ENCODE data around the gene ZDHHC1.

The ZDHHC1 gene

DNA sequence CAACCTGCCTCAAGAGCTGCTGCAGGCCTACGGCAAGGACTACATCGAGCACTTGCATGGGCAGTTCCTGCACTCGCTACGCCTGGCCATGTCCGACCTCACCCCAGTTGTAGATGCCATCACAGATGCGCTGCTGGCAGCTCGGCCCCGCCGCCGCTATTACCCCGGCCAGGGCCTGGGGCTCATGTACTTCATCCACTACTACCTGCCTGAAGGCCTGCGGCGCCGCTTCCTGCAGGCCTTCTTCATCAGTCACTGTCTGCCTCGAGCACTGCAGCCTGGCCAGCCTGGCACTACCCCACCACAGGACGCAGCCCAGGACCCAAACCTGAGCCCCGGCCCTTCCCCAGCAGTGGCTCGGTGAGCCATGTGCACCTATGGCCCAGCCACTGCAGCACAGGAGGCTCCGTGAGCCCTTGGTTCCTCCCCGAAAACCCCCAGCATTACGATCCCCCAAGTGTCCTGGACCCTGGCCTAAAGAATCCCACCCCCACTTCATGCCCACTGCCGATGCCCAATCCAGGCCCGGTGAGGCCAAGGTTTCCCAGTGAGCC lies 20.4 kb upstream of the ZDHHC1 start:
- no peaks in the 10 kb centered on the region for H3K9me3 ChIP-seq (ENCODE audit: control insufficient read depth, low read length)
- peaks cover 36% of the 10 kb centered on the region for H3K36me3 ChIP-seq (ENCODE audit: control insufficient read depth, insufficient read depth, low read length)
- H3K27me3 ChIP-seq (ENCODE audit: control insufficient read depth, insufficient read depth, low read length): no peaks in the 10 kb centered on the region
- peaks cover 33% of the 10 kb centered on the region for H3K4me1 ChIP-seq (ENCODE audit: control insufficient read depth, insufficient read depth, low read length)
- no peak overlapping the region for H3K4me3 ChIP-seq (ENCODE audit: low read length)
- no peak overlapping the region for H3K9ac ChIP-seq (ENCODE audit: low read length)

DNA sequence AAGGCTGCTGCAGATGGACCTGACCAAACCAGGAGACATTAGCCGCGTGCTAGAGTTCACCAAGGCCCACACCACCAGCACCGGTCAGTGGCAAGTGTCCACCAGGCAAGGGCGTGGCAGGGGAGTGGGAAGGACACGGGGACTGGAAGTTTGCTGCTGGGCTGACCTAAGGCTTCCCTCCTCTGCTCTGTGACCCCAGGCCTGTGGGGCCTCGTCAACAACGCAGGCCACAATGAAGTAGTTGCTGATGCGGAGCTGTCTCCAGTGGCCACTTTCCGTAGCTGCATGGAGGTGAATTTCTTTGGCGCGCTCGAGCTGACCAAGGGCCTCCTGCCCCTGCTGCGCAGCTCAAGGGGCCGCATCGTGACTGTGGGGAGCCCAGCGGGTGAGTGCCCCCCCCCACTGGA lies 19.5 kb upstream of the ZDHHC1 start:
- Histone ChIP-seq H3K9ac (ENCODE audit: low read length) (no peak overlapping the region), H3K36me3 (ENCODE audit: control insufficient read depth, insufficient read depth, low read length) (peaks cover 36% of the 10 kb centered on the region), H3K4me3 (ENCODE audit: low read length) (no peak overlapping the region), H3K27me3 (ENCODE audit: control insufficient read depth, insufficient read depth, low read length) (no peaks in the 10 kb centered on the region), H3K4me1 (ENCODE audit: control insufficient read depth, insufficient read depth, low read length) (peaks cover 28% of the 10 kb centered on the region), H3K9me3 (ENCODE audit: control insufficient read depth, low read length) (no peaks in the 10 kb centered on the region)

DNA sequence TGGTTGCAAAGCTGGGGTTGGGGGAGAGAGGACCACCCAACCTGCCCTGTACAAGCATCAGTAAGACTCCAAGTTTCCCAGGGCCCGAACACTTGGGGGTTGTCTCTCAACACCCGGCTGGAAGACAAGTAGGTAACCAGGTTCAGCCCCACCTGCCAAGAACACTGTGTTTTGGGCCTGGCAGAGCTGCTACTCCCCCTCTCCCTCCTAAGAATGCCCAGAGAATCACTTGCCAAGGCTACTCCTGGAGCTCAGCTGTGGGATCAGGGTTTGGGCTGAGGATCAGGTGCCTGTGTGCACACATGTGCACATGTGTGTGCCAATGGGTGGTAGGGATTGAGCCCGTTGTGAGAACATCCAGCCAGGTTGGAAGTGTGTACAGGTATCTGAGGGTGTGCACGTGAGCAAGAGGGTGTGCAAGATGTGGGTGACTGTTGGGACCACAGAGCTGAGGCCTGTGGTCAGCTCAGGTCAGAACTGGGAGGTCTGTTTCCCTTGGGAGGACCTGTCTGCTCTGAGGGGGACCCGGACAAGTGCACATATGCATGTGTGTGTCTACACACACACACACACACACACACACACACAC lies 16.9 kb upstream of the ZDHHC1 start:
- H3K9ac ChIP-seq (ENCODE audit: low read length): peak overlapping the region; percentile 90
- no peaks in the 10 kb centered on the region for H3K9me3 ChIP-seq (ENCODE audit: control insufficient read depth, low read length)
- H3K4me1 ChIP-seq (ENCODE audit: control insufficient read depth, insufficient read depth, low read length): peaks cover 43% of the 10 kb centered on the region
- H3K4me3 ChIP-seq (ENCODE audit: low read length): no peak overlapping the region
- H3K27me3 ChIP-seq (ENCODE audit: control insufficient read depth, insufficient read depth, low read length): no peaks in the 10 kb centered on the region
- peaks cover 15% of the 10 kb centered on the region for H3K36me3 ChIP-seq (ENCODE audit: control insufficient read depth, insufficient read depth, low read length)

DNA sequence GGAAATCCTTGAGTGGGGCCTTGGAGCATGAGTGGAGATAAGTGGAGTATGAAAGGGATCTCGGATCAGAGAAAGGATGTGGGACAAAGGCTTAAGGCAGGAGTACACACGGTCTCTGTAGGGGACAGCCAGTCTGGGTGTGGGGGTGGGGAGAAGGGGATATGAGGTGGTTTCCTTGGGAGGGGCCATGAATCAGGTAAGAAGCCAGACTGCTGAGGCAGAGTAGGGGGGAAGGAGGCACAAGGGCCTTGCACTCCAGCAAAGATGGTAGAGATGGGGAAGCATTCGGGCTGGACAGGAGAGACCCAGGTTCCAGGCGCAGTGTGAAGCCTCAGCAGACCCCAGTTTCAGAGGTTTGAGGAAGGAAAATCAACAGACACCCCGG lies 16.2 kb upstream of the ZDHHC1 start:
- Histone ChIP-seq H3K4me1 (ENCODE audit: control insufficient read depth, insufficient read depth, low read length) (peaks cover 48% of the 10 kb centered on the region), H3K9me3 (ENCODE audit: control insufficient read depth, low read length) (no peaks in the 10 kb centered on the region), H3K4me3 (ENCODE audit: low read length) (peak overlapping the region; percentile 28), H3K36me3 (ENCODE audit: control insufficient read depth, insufficient read depth, low read length) (peaks cover 10% of the 10 kb centered on the region), H3K9ac (ENCODE audit: low read length) (peak overlapping the region; percentile 90), H3K27me3 (ENCODE audit: control insufficient read depth, insufficient read depth, low read length) (no peaks in the 10 kb centered on the region)

DNA sequence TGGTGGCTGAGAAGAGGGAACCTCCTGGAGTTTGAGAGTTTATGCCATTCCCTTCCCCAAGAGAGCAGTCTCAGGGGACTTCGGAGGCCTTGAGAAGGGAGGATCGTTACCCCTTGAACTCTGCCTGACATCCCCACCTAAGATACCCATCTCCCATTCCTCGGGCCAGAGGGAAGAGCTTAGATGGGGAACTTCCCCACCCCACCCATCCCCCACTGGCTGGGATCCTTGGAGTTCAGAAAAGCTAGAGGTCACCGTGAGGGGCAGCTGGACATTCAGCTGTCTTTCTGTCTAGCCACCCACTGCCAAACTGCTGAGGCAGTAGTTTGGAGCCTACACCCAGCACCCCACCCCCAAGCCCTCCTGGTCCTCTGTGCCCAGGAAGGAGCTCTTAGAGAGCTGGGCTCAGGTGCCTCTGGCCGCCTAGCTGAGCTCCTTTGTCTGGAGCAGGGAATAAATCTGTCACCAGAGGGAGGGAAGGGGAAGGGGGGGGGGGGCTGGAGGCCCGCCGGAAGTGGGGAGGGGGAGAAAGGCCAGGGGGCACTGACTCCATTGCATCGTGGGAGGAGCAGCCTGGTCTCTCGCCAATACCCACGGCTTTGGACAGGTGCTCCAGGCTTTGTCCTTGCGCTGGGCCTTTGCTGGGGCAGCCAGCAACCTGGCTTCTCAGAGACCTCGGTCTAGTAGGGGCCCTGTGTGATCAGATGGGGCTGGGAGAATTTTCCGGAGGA lies 15.7 kb upstream of the ZDHHC1 start:
- Histone ChIP-seq H3K9ac (ENCODE audit: low read length) (peak overlapping the region; percentile 90), H3K4me1 (ENCODE audit: control insufficient read depth, insufficient read depth, low read length) (peaks cover 48% of the 10 kb centered on the region), H3K4me3 (ENCODE audit: low read length) (peak overlapping the region; percentile 34), H3K27me3 (ENCODE audit: control insufficient read depth, insufficient read depth, low read length) (no peaks in the 10 kb centered on the region), H3K9me3 (ENCODE audit: control insufficient read depth, low read length) (no peaks in the 10 kb centered on the region), H3K36me3 (ENCODE audit: control insufficient read depth, insufficient read depth, low read length) (peaks cover 5% of the 10 kb centered on the region)

DNA sequence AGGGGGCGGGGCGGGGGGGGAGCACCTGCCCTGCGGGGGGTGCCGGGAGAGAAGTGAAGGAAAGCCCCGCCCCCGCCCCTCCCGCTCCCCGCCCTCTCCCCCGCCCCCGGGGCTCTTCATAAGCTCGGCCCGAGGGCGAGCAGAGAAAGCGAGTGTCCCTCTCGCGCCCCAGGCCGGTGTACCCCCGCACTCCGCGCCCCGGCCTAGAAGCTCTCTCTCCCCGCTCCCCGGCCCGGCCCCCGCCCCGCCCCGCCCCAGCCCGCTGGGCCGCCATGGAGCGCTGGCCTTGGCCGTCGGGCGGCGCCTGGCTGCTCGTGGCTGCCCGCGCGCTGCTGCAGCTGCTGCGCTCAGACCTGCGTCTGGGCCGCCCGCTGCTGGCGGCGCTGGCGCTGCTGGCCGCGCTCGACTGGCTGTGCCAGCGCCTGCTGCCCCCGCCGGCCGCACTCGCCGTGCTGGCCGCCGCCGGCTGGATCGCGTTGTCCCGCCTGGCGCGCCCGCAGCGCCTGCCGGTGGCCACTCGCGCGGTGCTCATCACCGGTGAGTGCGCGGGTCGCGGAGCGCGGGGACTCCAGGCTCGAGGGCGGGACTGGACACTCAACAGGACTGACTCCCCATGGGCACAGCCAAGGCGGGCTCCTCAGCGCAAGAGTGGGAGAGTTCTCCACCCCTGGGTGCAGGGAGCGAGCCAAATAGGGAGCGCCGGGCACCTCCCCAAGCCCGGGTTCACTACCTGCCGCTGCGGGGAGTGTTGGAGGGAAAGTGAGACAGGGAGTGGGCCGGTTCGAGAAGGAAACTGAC lies 14.9 kb upstream of the ZDHHC1 start, which contains the start of gene HSD11B2:
TSS of gene HSD11B2 (plus strand) at position 145 of the 798 bp plus-strand sequence. CDS start at position 273, 128 bp downstream.
- Histone ChIP-seq H3K27me3 (ENCODE audit: control insufficient read depth, insufficient read depth, low read length) (no peaks in the 10 kb centered on the region), H3K9ac (ENCODE audit: low read length) (peak within 1 kb of the TSS; percentile 90), H3K36me3 (ENCODE audit: control insufficient read depth, insufficient read depth, low read length) (no peaks in the 10 kb centered on the region), H3K4me3 (ENCODE audit: low read length) (peak within 1 kb of the TSS; percentile 38), H3K9me3 (ENCODE audit: control insufficient read depth, low read length) (no peaks in the 10 kb centered on the region), H3K4me1 (ENCODE audit: control insufficient read depth, insufficient read depth, low read length) (peaks cover 48% of the 10 kb centered on the region)

DNA sequence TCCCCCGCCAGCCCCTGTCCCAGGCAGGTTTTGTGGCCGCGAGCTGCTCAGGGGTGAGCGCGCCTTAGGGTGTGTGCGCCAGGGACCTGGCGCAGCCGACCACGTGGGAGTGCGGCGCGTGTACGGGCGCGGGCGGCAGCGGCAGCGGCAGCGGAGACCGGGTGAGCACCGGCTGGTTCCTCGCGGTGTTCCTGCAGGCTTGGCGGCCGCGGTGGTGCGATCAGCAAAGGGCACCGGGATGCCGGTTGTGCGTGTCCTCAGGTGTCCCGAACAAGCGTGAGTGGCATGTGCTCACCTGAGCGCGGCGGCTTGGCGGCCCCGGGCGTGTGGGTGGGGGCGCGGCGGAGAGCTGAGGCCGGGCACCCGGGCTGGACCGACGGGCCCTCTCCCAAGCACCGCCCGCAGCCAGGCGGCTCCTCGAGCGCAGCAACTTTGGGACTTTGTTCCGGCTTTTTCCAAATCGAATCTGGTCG lies 14.3 kb upstream of the ZDHHC1 start:
- Histone ChIP-seq H3K9ac (ENCODE audit: low read length) (peak overlapping the region; percentile 77), H3K9me3 (ENCODE audit: control insufficient read depth, low read length) (no peaks in the 10 kb centered on the region), H3K4me3 (ENCODE audit: low read length) (peak overlapping the region; percentile 38), H3K27me3 (ENCODE audit: control insufficient read depth, insufficient read depth, low read length) (peaks cover 4% of the 10 kb centered on the region), H3K4me1 (ENCODE audit: control insufficient read depth, insufficient read depth, low read length) (peaks cover 48% of the 10 kb centered on the region), H3K36me3 (ENCODE audit: control insufficient read depth, insufficient read depth, low read length) (no peaks in the 10 kb centered on the region)

DNA sequence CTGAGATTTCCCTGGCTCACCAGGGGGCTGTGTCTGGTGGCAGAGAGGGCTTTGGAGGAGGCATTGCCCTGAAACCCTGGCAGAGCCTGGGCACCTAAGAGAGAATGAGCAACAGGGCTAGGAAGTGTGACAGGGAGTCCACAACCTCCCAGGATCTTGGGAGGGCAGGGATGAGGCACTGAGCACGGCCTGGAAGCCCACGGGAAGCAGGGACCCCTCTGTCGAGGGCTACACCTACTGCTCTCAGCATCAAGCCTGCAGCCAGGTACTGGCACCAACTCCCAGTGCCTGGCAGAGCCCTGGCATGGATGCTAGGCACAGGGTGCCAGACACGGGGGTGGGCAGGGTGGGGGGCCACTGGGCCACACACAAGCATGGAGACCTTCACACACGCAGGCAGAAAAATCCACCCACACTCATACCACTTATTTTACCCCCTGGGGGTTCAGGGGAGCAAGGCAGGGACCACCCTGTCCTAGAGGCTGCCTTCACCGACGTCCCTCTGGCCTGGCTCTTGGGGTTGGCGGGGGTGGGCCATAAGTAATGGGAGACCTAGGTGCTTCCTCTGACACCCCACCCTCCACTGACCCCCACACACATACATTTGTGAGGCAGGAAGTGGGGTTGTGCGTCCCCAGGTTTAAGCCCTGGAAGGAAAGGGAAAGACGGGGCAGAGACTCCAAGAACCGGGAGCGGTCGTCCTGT lies 13.7 kb upstream of the ZDHHC1 start:
- Histone ChIP-seq H3K4me3 (ENCODE audit: low read length) (peak overlapping the region; percentile 38), H3K4me1 (ENCODE audit: control insufficient read depth, insufficient read depth, low read length) (peaks cover 48% of the 10 kb centered on the region)

DNA sequence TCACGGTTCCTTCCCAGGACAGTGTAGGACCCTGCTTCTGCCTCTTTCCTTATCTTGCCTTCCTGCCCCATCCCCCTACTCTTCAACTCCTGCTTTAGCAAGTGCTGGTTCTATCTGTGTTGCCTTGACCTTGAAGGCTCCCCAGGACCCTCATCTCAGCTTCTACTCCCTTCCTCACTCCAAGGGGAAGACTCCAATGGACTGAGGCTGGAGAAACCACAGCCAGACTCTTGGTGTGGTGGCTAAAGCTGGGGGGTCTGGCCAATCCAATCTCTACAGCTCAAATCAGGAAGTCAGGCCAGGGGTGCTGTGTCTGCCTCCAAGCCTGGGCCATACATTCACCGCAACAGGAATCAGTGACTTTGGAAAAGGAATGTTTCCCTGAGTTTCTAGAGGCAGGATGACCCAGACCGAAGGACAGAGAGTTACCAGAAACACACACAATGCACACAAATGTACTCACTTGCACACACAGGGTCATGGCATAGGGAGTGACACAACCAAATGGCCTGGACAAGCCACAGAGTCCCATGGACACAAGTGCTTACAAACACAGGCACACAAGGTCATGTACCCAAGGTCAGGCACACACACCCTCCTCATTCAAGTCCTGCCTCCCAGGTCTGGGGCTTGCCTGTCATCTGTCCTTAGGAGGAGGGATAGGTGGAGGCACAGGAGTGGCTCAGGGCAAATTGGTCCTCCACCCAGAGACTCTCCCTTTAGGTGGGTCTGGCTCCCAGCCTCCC lies 12.9 kb upstream of the ZDHHC1 start:
- Histone ChIP-seq H3K4me1 (ENCODE audit: control insufficient read depth, insufficient read depth, low read length) (peaks cover 48% of the 10 kb centered on the region), H3K9me3 (ENCODE audit: control insufficient read depth, low read length) (no peaks in the 10 kb centered on the region), H3K27me3 (ENCODE audit: control insufficient read depth, insufficient read depth, low read length) (peaks cover 4% of the 10 kb centered on the region), H3K4me3 (ENCODE audit: low read length) (no peak overlapping the region), H3K36me3 (ENCODE audit: control insufficient read depth, insufficient read depth, low read length) (no peaks in the 10 kb centered on the region), H3K9ac (ENCODE audit: low read length) (peak overlapping the region; percentile 77)

More for the DNA sequence above, 13.7 kb upstream of the ZDHHC1 start:
- Histone ChIP-seq H3K9ac (ENCODE audit: low read length) (peak overlapping the region; percentile 77), H3K9me3 (ENCODE audit: control insufficient read depth, low read length) (no peaks in the 10 kb centered on the region), H3K27me3 (ENCODE audit: control insufficient read depth, insufficient read depth, low read length) (peaks cover 4% of the 10 kb centered on the region), H3K36me3 (ENCODE audit: control insufficient read depth, insufficient read depth, low read length) (no peaks in the 10 kb centered on the region)

DNA sequence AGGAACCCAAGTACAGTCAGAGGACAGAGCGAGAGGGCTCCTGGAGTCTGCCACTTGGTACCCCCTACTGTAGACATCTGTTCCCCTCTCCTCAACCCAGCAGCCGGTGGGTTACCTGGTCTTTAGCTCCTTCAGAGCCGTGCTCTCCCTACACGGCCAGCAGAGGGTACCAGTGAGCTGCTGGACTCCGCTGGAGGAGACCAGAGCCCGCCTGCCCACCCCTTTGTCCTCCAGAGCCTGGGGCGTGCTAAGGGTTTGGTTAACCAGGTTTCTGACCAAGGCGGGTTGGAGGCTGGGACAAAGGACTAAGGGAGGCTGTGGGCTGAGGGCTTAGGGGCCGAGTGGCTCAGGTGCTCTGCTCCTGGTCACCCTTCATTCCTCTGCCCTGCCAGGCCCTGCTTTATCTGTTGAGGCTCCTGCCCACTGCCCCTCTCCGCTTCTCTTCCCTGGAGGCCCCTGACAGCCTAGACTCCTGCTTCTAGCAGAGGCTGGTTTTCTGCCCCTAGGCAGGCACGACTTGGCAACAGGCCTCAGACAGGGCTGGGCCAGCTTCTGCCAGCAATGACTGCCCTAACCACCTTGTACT lies 12.0 kb upstream of the ZDHHC1 start:
- Histone ChIP-seq H3K27me3 (ENCODE audit: control insufficient read depth, insufficient read depth, low read length) (peaks cover 7% of the 10 kb centered on the region), H3K4me1 (ENCODE audit: control insufficient read depth, insufficient read depth, low read length) (peaks cover 48% of the 10 kb centered on the region), H3K9ac (ENCODE audit: low read length) (peak overlapping the region; percentile 77), H3K4me3 (ENCODE audit: low read length) (no peak overlapping the region), H3K9me3 (ENCODE audit: control insufficient read depth, low read length) (no peaks in the 10 kb centered on the region), H3K36me3 (ENCODE audit: control insufficient read depth, insufficient read depth, low read length) (no peaks in the 10 kb centered on the region)

Measured in mucosa of stomach (tissue), 1 donor.